Endothelial cell of umbilical vein (primary cell): ENCODE measurements around the gene PRL. TPM values are rescaled to one million over a fixed set of nuclear protein-coding genes. Genes with fewer than 3 reads are reported as not detected.

Source experiments
- BruUV-seq: library from RNA; stranded (reverse); fragments of 400-500 nt; replicated peaks from 2 replicates; lab custom pipeline; 2021; lab: Mats Ljungman, UMichigan
- CTCF ChIA-PET: fragments of 300-600, 350-600 bp; sonication (Branson Sonifier 250); formaldehyde crosslinking; loops from one replicate; lab custom pipeline; 2021; ENCODE audit warnings: antibody characterized with exemption, inconsistent platforms; lab: Charles Lee
- POLR2A ChIA-PET: fragments of 300-600, 350-600 bp; sonication (Branson Sonifier 250); formaldehyde crosslinking; loops from one replicate; lab custom pipeline; 2021; ENCODE audit warnings: antibody characterized with exemption, inconsistent platforms; lab: Charles Lee
- DNase-seq: peaks from one replicate; pipeline ENCODE4 v3.0.0-alpha.2; 2011; ENCODE audit warnings: low read depth, low spot score
- FAIRE-seq: peaks from 2 replicates; lab custom pipeline; 2011; peaks lifted over from hg19 to GRCh38; lab: Jason Lieb, UNC
- H2AFZ ChIP-seq: 2 replicates; pipeline ENCODE4 v1.6.0; 2012; ENCODE audit warnings: low read depth, low read length, control low read depth, inconsistent platforms
- H3K27ac ChIP-seq: 2 replicates; pipeline ENCODE4 v1.5.1; 2011; ENCODE audit warnings: low read depth, mild to moderate bottlenecking, control low read depth, low read length, moderate library complexity; ENCODE audit not compliant: insufficient read depth
- H3K27me3 ChIP-seq, 2 experiments: 2 replicates each; pipeline versions ENCODE4 v1.6.0 to v1.6.1; 2011; ENCODE audit warnings: low read length in 2 of 2, mixed read lengths in 1 of 2; ENCODE audit not compliant: control insufficient read depth in 2 of 2, insufficient read depth in 2 of 2
- H3K36me3 ChIP-seq, 2 experiments: 2 replicates in 1 of 2; 3 replicates in 1 of 2; pipeline ENCODE4 v1.5.1; 2011; ENCODE audit warnings: low read length in 2 of 2, mild to moderate bottlenecking in 1 of 2, moderate library complexity in 1 of 2; ENCODE audit not compliant: control insufficient read depth in 2 of 2, insufficient read depth in 2 of 2; ENCODE audit errors: extremely low read depth in 1 of 2
- H3K4me1 ChIP-seq: 3 replicates; pipeline ENCODE4 v1.5.1; 2011; ENCODE audit warnings: mild to moderate bottlenecking, low read length; ENCODE audit not compliant: control insufficient read depth, insufficient read depth; ENCODE audit errors: extremely low read depth
- H3K4me2 ChIP-seq: 2 replicates; pipeline ENCODE4 v1.6.1; 2011; ENCODE audit warnings: low read length, control low read depth, mixed read lengths; ENCODE audit not compliant: insufficient read depth
- H3K4me3 ChIP-seq, 3 experiments: fragments of 200-600 bp in 1 of 3; sonication (generic), shearing (Covaris generic) in 1 of 3; replicated peaks in 1 of 3; 2 replicates each; pipeline ENCODE4 v1.5.1; 2011 to 2016; ENCODE audit warnings: control low read depth in 3 of 3, low read length in 3 of 3, mild to moderate bottlenecking in 2 of 3, inconsistent platforms in 1 of 3, low read depth in 1 of 3, moderate library complexity in 1 of 3; ENCODE audit not compliant: insufficient read depth in 1 of 3
- H3K79me2 ChIP-seq: 2 replicates; pipeline ENCODE4 v1.6.0; 2012; ENCODE audit warnings: low read length, inconsistent platforms; ENCODE audit not compliant: control insufficient read depth, insufficient read depth
- H3K9ac ChIP-seq: replicated peaks from 2 replicates; pipeline ENCODE3; 2011; ENCODE audit warnings: low read length, control low read depth; ENCODE audit not compliant: insufficient read depth; ENCODE audit errors: extremely low read depth
- H3K9me1 ChIP-seq: replicated peaks from 3 replicates; pipeline ENCODE4 v1.6.0; 2011; ENCODE audit warnings: mild to moderate bottlenecking, low read length; ENCODE audit not compliant: control insufficient read depth, insufficient read depth; ENCODE audit errors: extremely low read depth
- H3K9me3 ChIP-seq: replicated peaks from 2 replicates; pipeline ENCODE4 v1.5.1; 2012; ENCODE audit warnings: low read length, inconsistent platforms; ENCODE audit not compliant: control insufficient read depth, insufficient read depth
- H4K20me1 ChIP-seq: replicated peaks from 2 replicates; pipeline ENCODE3; 2011; ENCODE audit warnings: mild to moderate bottlenecking, low read length; ENCODE audit not compliant: control insufficient read depth, insufficient read depth; ENCODE audit errors: extremely low read depth
- EZH2 ChIP-seq: IDR thresholded peaks from 2 replicates; pipeline ENCODE4 v1.6.1; 2012; ENCODE audit warnings: borderline replicate concordance, low read depth, mild to moderate bottlenecking, moderate library complexity, low read length, inconsistent platforms; ENCODE audit not compliant: severe bottlenecking
- FOS ChIP-seq: IDR thresholded peaks from 2 replicates; pipeline ENCODE4 v1.6.1; 2011; ENCODE audit warnings: mild to moderate bottlenecking, low read length, moderate library complexity, borderline replicate concordance; ENCODE audit not compliant: insufficient read depth
- GATA2 ChIP-seq: IDR thresholded peaks from 2 replicates; pipeline ENCODE4 v1.7.0; 2011; ENCODE audit warnings: low read depth, mild to moderate bottlenecking, moderate library complexity, mixed read lengths, low read length; ENCODE audit not compliant: insufficient read length, insufficient read depth
- JUN ChIP-seq: IDR thresholded peaks from 2 replicates; pipeline ENCODE4 v1.6.1; 2011; ENCODE audit warnings: borderline replicate concordance, low read depth; ENCODE audit not compliant: insufficient read length, insufficient read depth
- MYC ChIP-seq: IDR thresholded peaks from one replicate; pipeline ENCODE4 v1.6.1; 2011; ENCODE audit warnings: mild to moderate bottlenecking, low read depth, low read length
- POLR2A ChIP-seq: IDR thresholded peaks from 2 replicates; pipeline ENCODE4 v1.6.1; 2012; ENCODE audit warnings: low read depth, mild to moderate bottlenecking, control low read depth, low read length
- POLR2AphosphoS5 ChIP-seq: IDR thresholded peaks from 2 replicates; pipeline ENCODE4 v1.6.1; 2012; ENCODE audit warnings: low read depth, mild to moderate bottlenecking, control low read depth, low read length, moderate library complexity; ENCODE audit not compliant: insufficient read depth
- dilution Hi-C: fragments of 300-500 bp; cut with MboI; formaldehyde crosslinking; loops from one replicate; pipeline ENCODE4 v1.15.0; 2019; ENCODE audit warnings: low sequenced_read_pairs; ENCODE audit not compliant: extremely low pct_ligation_motif_present
- intact Hi-C: fragments of 100-400 bp; cut with micrococcal nuclease; formaldehyde crosslinking; loops from one replicate; pipeline ENCODE4 v1.10.0; 2022
- polyA plus RNA-seq, 4 experiments: library from polyadenylated mRNA; depleted of rRNA in 3 of 4; stranded (reverse) in 3 of 4; unstranded in 1 of 4; fragments of >200 nt; gene quantifications; 2 replicates each; pipeline versions ENCODE4 v1.2.1 to v1.2.3, GENCODE V29; 2011 to 2012; ENCODE audit warnings: missing spikeins in 1 of 4
- total RNA-seq: library from RNA; stranded (reverse); gene quantifications from 2 replicates; pipeline ENCODE4 v1.2.3, GENCODE V29; 2021
- TF ChIP-seq, protein P1 (sequence below), 2 donors: IDR thresholded peaks; 1 replicate in 1 of 2; 2 replicates in 1 of 2; pipeline ENCODE4 v1.5.1; 2011; ENCODE audit warnings: low read length in 2 of 2, mild to moderate bottlenecking in 2 of 2, moderate library complexity in 2 of 2, control low read depth in 1 of 2, inconsistent platforms in 1 of 2, low read depth in 1 of 2; ENCODE audit not compliant: insufficient read depth in 1 of 2; ENCODE audit errors: extremely low read depth in 1 of 2
- TF ChIP-seq, protein P2 (sequence below): IDR thresholded peaks from 2 replicates; pipeline ENCODE4 v1.6.1; 2011; ENCODE audit not compliant: insufficient read depth, insufficient read length

Gene PRL
- total and polyA plus RNA-seq, 2 donors (not counting 3 experiments of a cell fraction or from before 2014, with no cell fraction given): not detected

DNA sequence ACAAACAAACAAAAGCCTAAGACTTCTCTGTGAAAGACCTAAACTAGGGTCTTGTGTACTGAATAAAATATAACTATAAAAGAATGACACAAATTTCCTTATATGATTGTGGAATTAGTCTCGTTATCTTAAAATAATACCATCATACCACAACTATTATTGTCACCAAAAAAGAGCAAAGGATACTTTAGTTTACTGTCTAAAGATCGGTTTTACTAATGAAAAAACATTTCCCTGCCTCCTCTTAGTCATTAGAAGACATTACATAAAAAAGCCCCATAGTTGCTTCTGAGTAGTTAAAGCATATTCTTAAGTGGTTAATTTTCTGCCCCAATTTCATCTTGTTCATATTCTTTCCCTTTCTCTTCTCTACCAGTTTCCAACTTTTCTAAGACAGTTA, 33.1 kb downstream of the PRL start:
- Histone ChIP-seq H3K9me3 (no peaks in the 10 kb centered on the region), H3K9ac (no peak overlapping the region), H3K79me2 (no peaks in the 10 kb centered on the region), H2AFZ (no peak overlapping the region), H3K36me3 (no peaks in the 10 kb centered on the region), H4K20me1 (no peaks in the 10 kb centered on the region), H3K27me3 (no peaks in the 10 kb centered on the region), H3K9me1 (no peaks in the 10 kb centered on the region), H3K4me1 (no peaks in the 10 kb centered on the region), H3K27ac (no peak overlapping the region), H3K4me3 (no peak overlapping the region), H3K4me2 (no peak overlapping the region)
- BruUV-seq: no TSS peak
- intact Hi-C loops (loop anchor here (10.0 kb wide), 1 partner anchor 431 kb away; no protein-coding TSS in a partner anchor), dilution Hi-C loops (no loop called here)
- no peak for TF ChIP-seq POLR2A
- TF ChIP-seq, protein P1, sequence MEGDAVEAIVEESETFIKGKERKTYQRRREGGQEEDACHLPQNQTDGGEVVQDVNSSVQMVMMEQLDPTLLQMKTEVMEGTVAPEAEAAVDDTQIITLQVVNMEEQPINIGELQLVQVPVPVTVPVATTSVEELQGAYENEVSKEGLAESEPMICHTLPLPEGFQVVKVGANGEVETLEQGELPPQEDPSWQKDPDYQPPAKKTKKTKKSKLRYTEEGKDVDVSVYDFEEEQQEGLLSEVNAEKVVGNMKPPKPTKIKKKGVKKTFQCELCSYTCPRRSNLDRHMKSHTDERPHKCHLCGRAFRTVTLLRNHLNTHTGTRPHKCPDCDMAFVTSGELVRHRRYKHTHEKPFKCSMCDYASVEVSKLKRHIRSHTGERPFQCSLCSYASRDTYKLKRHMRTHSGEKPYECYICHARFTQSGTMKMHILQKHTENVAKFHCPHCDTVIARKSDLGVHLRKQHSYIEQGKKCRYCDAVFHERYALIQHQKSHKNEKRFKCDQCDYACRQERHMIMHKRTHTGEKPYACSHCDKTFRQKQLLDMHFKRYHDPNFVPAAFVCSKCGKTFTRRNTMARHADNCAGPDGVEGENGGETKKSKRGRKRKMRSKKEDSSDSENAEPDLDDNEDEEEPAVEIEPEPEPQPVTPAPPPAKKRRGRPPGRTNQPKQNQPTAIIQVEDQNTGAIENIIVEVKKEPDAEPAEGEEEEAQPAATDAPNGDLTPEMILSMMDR (IDR thresholded peaks at IDR 0.05; ENCODE audit: extremely low read depth in 1 of 2, insufficient read depth in 1 of 2, low read depth in 1 of 2, low read length in 2 of 2): no peak
- no peak for TF ChIP-seq FOS
- TF ChIP-seq GATA2: no peak
- no peak for TF ChIP-seq EZH2
- no peak for TF ChIP-seq MYC
- TF ChIP-seq JUN: no peak
- TF ChIP-seq, protein P2, sequence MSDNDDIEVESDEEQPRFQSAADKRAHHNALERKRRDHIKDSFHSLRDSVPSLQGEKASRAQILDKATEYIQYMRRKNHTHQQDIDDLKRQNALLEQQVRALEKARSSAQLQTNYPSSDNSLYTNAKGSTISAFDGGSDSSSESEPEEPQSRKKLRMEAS: no peak
- no peak for TF ChIP-seq POLR2AphosphoS5
- FAIRE-seq (no peak), DNase-seq (no peak)
- POLR2A ChIA-PET: no interaction called here
- CTCF ChIA-PET: no interaction called here
